GM19035 (cell line): ENCODE data around the gene PDGFA.

Experiments used
- ATAC-seq: cut with Tn5 transposase; IDR thresholded peaks from one replicate; pipeline ENCODE4 v1.9.1; 2021; ENCODE audit not compliant: unreplicated experiment

PDGFA gene

DNA sequence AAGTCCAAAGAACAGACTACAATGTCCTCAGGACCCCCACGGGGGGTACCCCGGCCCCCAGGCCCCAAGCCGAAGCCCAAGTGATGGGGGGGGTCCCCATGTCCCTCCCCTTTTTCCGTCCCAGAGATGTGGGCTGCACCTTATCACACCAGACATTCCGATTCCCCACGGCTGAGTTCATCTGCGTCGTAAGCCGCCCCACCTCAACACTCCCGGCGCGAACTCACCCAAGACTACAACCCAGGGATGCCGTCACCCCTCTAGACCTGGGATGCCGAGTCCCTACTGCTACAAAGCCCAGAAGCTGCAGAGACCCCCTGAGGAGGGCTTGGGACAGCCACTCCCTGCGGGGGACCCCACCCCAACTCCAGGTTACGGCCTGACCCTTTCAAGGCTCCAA lies 14.5 kb downstream of the PDGFA start:
- ATAC-seq, result no peak

GRCh38 chr7:504221-505111 lies 15.2 kb downstream of the PDGFA start:
- ATAC-seq, result no peak

DNA sequence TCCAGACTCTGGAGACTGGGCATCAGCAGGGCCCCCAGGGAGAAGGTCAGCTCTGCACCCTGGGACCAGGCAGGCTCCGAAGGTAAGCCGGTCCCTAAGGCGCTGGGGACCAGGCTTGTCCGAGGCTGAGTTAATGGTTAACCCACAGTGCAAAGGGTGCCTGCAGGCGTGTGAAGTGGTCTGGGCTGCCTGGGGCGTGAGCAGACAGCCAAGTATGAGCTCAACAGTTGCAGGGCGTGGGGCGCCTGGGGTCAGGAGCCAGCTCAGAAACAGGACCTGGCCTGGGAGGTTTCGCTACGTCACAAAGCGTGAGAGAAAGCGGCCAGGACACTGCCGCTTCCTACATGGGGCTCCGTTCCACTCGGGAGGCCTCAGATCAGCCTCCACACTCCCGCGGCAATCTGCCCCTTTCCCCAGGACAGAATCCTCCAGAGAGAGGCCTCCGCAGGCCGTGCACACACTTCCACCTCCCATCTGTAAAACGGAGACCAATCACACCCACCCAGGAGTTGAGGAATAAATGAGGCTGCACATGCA lies 16.0 kb downstream of the PDGFA start:
- no peak for ATAC-seq

- no peak for ATAC-seq
Observed at GRCh38 chr7:502296-502695, 17.4 kb downstream of the PDGFA start.

- no peak for ATAC-seq
Observed at GRCh38 chr7:501526-501925, 18.1 kb downstream of the PDGFA start.

- no peak for ATAC-seq
Observed at GRCh38 chr7:500521-501420, 18.9 kb downstream of the PDGFA start.

- no peak for ATAC-seq
Observed at GRCh38 chr7:499853-500485, 19.7 kb downstream of the PDGFA start.

DNA sequence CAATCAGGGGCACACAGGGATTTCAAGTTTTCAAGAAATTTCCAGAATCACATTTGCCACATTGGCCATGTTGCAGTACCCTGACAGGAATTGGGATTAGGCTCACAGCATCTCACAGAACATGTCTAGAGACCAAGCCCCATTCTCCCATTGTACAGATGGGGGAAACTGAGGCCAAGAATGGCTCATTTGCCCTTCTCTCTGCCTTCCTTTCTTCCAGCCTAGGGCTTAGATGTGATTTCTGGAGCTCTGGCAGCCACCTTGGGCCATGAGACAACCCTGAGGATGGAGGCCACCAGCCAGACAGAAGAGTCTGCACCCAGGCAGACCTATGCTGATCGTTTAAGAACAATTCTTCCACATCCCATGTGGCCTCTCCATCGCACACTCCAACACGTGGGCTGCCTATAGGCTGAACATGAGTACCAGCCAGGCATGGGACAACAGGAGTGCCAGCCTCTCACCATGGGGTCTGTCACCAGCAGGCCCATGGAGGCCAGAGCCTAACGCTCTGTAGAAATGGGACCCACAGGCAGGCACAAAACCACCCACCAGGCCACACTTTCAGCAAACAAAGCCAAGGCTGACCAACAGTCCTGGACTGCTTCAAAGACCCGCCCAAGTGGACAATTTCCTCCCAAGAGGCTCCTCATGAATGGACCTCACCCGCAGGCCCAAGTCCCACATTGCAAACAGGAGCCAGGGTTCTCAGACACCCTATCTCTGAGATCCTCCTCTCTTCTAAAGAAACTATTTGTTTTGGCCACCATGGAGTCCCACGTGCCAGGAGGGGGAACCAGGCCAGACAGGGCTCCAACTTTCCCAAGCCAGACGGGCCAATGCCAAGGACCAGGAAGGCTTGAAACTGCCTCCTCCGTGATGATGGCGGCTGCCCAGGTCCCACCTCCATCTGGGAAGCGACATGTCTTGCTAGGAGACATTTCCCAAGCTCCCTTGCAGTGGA lies 20.7 kb downstream of the PDGFA start:
- ATAC-seq, result no peak

DNA sequence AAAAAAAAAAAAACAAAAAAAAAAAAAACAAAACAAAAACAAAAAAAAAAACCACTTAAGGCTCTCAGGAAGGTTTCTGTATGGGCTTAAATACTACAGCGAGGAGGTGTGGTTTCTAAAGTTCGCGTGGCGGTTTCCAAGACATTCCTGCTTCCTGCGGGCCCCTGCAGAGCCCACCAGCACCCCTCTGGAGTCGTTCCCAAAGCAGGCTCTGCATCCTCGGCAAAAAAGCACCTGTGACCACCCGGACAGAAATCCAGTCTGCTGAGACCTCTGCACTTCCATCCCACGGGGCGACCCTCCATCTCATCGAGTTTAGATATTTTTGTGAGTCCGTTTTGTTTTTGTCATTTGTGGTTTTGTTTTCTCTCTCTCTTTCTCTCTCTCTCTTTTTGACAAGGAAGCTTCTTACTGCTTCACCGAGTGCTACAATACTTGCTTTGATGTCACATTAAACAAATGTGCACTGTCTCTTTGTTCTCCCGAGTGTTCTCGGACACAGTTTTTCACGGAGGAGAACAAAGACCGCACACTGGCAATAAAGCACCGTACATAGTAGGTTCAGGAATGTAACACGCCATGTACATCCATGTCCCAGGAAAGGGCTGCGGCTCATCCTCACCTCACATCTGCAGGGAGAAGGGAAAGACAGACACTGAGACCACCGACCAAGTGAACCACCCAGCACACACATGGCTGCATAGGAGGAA lies 21.5 kb downstream of the PDGFA start:
- no peak for ATAC-seq

DNA sequence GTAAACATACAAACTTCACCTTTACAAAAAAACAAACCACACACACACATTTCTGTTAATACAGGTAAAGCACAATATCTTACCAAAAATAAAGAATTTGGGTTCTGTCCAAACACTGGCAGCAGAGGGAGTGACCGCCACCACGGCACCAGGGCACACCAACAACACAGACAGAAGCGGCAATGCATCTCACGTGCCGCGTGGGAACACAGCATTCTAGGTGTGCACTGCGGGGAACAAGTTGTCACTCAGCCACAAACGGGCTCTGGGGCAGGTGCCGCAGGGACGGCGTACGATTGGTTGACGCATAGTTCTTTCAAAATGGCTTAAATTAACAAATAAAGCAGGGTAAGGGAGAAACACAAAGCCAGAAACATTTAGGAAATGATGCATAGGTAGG lies 22.3 kb downstream of the PDGFA start:
- no peak for ATAC-seq

- ATAC-seq, result no peak
Observed at GRCh38 chr7:496528-497295, 22.9 kb downstream of the PDGFA start.

GRCh38 chr7:495761-496321 lies 23.8 kb downstream of the PDGFA start:
- no peak for ATAC-seq

DNA sequence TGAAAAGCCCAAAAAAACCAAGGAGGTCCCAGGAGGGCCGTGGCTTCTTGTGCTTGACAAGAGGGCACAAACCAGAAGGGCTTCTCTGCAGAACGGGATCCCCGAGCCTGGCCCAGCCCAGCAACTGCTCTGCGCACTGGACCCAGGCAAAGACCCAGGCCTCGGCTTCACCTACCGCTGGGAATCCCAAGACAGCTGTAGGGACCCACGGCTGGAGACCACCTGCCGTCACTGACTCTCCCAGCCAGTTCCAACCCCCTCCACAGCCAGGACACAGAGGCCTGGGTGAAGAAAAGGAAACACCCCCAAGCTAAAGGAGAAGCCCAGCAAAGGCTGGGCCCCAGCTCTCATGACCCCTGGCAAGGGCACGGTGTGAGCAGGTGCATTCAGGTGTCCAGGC lies 24.3 kb downstream of the PDGFA start:
- ATAC-seq, result no peak

GRCh38 chr7:494906-495305 lies 24.7 kb downstream of the PDGFA start:
- no peak for ATAC-seq

DNA sequence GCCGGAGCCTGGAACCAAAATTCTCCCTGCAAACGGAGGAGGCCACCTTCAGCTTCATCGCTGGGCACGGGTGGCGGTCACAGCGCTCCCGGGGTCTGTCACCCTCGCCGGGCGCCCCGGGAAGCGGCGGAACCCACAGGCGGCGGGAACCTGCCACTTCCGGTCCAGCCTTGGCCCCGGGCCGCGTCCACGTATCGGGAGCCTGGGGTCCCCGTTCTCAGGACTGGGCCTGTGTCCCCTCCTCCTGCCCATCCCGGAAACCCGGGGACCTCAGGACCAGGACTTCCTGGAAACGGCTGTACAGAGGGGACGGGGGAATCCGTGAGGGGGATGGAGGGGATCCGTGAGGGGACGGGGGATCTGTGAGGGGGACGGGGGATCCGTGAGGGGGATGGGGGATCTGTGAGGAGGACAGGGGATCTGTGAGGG lies 25.4 kb downstream of the PDGFA start:
- ATAC-seq, result no peak

- no peak for ATAC-seq
Observed at GRCh38 chr7:493661-494251, 25.9 kb downstream of the PDGFA start.

GRCh38 chr7:492714-493065 lies 27.0 kb downstream of the PDGFA start:
- ATAC-seq, result no peak
